SJSA1 (cell line): ENCODE data around the gene NPTN. TPM values are rescaled to one million over a fixed set of nuclear protein-coding genes. Genes with fewer than 3 reads are reported as not detected.

ENCODE experiments used
- DNase-seq, 2 experiments: peaks; one replicate each; pipeline ENCODE4 v3.0.0-alpha.2; 2015 to 2020; ENCODE audit warnings: low spot score in 2 of 2, low read depth in 1 of 2
- H3K27ac ChIP-seq: fragments of 250-450 bp; sonication (Bioruptor Pico); 2 replicates; pipeline ENCODE4 v1.5.1; 2020; ENCODE audit warnings: mild to moderate bottlenecking, moderate library complexity
- H3K27me3 ChIP-seq: fragments of 250-450 bp; sonication (Bioruptor Pico); replicated peaks from 2 replicates; pipeline ENCODE4 v1.5.1; 2020; ENCODE audit warnings: mild to moderate bottlenecking, moderate library complexity
- H3K36me3 ChIP-seq: fragments of 250-450 bp; sonication (Bioruptor Pico); 2 replicates; pipeline ENCODE4 v1.5.1; 2020; ENCODE audit warnings: mild to moderate bottlenecking
- H3K4me1 ChIP-seq: fragments of 250-450 bp; sonication (Bioruptor Pico); replicated peaks from 2 replicates; pipeline ENCODE4 v1.6.1; 2021; ENCODE audit warnings: mild to moderate bottlenecking
- H3K4me3 ChIP-seq: fragments of 250-450 bp; sonication (Bioruptor Pico); 2 replicates; pipeline ENCODE4 v1.5.1; 2020; ENCODE audit warnings: mild to moderate bottlenecking
- H3K9me3 ChIP-seq: fragments of 250-450 bp; sonication (Bioruptor Pico); replicated peaks from 2 replicates; pipeline ENCODE4 v1.5.1; 2020; ENCODE audit warnings: mild to moderate bottlenecking
- total RNA-seq: library from RNA; depleted of rRNA; stranded (reverse); fragments of >200 nt; shearing (Covaris generic); gene quantifications from 2 replicates; pipeline ENCODE4 v1.2.3, GENCODE V29; 2014

NPTN gene
- total RNA-seq, 1 experiment from 2014 or later: 271 TPM

DNA sequence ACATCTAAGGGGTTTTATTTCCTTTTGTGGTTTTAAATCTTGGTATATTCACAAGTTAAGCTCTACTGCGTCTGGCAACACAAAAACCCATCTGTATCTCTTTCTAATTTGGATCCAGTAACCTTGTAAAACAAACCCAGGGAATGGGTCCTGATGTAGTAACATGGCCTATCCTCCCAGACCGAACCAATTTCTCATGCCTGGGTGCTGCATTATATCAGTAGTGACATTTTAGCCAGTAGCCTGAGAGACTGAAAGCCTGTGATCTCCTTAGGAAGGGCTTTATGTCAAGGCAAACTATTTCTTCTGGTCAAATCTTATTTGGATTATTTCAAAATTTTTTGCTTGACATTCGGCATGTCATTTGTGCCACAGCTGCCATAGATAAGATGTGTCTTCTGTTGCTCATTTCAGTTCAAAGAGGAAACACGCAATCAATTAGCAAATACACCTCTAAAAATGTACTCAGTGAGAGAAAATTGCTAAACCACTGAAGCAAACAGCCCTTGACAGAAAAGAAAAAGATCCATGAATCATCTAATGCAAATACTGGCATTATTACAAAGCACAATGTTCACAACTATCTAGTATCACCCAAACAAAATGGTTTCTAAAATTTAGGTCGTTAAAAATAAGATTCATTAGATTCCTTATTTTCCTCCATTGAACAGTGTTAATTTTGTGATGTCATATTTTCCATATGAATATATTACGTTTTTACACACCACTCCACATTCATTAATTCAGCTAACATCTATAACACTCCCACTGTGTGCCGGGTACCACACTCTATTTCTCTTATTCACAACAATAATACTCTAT is 4.0 kb downstream of the NPTN start:
- H3K27me3 ChIP-seq: no peaks in the 10 kb centered on the region
- no peak for DNase-seq
- peaks cover 39% of the 10 kb centered on the region for H3K4me1 ChIP-seq
- H3K4me3 ChIP-seq: no peak overlapping the region
- H3K36me3 ChIP-seq: 0 out of 2 replicates have a peak, but pooled peaks cover 3% of the 10 kb centered on the region
- H3K27ac ChIP-seq: no peak overlapping the region
- no peaks in the 10 kb centered on the region for H3K9me3 ChIP-seq

DNA sequence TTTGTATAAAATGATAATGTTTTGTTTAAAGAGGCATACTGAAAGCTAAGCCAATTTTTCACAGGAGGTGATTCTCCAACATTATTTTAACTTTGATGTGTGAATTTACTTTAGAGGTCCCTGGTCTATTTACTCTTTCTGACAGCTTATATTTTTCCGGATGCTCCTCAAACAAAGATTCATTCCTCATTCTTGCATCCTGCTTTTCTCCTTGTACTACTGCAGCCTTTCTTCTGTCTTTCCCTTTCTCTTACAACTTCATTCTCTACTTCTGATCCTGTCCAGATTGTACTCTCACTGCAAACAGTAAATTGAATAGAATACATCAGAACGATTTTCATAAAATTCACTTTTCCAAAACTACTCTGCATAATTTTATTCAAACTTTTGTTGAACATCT is 5.1 kb downstream of the NPTN start:
- H3K4me1 ChIP-seq: peaks cover 31% of the 10 kb centered on the region
- 0 out of 2 replicates have a peak, but pooled peaks cover 3% of the 10 kb centered on the region for H3K36me3 ChIP-seq
- H3K4me3 ChIP-seq: no peak overlapping the region
- no peaks in the 10 kb centered on the region for H3K9me3 ChIP-seq
- H3K27ac ChIP-seq: no peak overlapping the region
- H3K27me3 ChIP-seq: no peaks in the 10 kb centered on the region
- DNase-seq: no peak

DNA sequence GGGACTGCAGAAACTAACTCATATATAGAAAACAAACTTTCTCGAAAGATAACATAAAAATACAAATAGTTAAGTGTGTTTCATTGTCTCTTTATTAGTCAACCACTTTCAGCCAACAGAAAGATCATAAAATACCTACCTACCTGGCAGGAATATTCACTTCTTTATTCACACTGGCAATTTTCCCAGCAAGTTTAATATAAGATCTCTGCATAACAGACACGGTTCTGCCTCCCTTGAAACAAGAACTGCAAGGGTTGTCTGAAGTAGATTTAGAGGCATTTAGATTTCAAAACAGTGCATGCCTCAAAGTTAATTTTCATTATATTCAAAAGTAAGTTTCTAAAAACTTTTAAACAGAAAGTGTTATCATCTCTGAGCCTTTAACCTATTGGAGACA is 7.1 kb downstream of the NPTN start:
- Histone ChIP-seq H3K27me3 (no peaks in the 10 kb centered on the region), H3K4me1 (peaks cover 23% of the 10 kb centered on the region), H3K36me3 (no peaks in the 10 kb centered on the region), H3K4me3 (no peak overlapping the region), H3K27ac (no peak overlapping the region), H3K9me3 (no peaks in the 10 kb centered on the region)
- DNase-seq: no peak

DNA sequence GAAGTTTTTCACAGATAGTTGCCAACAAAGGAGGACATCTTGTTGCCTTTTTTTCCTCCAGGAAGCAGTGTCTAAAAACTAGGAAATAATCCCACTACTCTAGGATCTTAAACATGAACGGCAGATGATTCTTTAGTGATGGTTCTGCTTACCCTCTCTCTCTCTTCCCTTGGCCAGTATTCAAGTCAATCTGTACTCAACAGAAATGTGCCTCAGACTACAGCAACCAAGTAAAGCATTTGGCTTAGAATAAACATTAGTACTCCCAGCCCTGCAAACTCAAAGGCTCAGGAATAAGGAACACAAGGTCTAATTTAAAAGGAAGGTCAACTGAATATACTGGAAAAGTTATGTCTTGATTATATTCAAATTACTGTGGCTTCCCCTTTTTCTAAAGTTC is 8.7 kb downstream of the NPTN start:
- no peak for DNase-seq
- Histone ChIP-seq H3K4me1 (peaks cover 7% of the 10 kb centered on the region), H3K36me3 (no peaks in the 10 kb centered on the region), H3K9me3 (no peaks in the 10 kb centered on the region), H3K27ac (no peak overlapping the region), H3K27me3 (no peaks in the 10 kb centered on the region), H3K4me3 (no peak overlapping the region)

DNA sequence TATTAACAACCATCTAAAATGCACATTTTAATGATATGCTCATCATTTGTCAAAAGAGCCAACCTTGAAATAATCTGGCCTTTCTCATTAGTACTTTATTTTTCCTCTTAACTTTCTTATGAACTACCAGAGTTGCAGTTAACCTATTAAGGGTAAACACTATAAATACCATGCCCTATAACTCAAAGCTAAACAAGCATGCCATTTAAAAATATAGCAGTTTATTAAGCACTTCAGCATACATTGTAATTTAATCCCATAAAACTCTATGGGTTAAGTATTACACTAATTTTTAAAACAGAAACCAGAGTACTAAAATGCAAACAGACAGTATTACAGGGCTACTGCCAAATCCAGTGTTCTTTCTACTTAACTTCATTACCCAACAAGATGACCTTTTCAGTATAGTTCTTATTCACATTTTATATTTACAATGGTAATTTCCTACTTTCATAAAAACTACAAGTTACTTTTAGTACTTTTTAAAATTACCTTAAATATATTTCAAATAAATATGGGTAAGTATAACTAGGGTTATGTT is 11.8 kb downstream of the NPTN start:
- Histone ChIP-seq H3K4me1 (no peaks in the 10 kb centered on the region), H3K9me3 (no peaks in the 10 kb centered on the region)
- no peak for DNase-seq

DNA sequence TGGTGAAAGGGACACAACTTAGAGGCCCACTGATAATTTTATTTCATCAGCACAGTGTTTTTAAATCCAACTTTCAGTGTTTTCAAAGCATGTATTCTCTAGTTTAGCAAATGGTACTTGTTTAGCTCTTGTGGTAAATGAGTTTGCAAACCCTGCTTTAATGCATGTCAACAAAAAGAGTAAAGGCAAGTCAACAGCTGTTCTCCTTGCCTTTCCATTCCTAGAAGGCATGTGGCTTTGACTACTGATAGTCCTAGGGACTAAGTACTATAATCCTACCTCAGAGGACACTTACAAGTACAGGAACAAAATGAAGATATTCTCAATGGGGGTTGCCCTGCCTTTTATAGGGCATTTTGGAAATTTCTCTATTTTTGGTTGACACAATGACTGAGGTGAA is 13.1 kb downstream of the NPTN start:
- H3K4me1 ChIP-seq: no peaks in the 10 kb centered on the region
- H3K27ac ChIP-seq: no peak overlapping the region
- H3K36me3 ChIP-seq: no peaks in the 10 kb centered on the region; the same call in none of the 2 replicates
- DNase-seq: no peak
- no peaks in the 10 kb centered on the region for H3K9me3 ChIP-seq
- no peak overlapping the region for H3K4me3 ChIP-seq
- no peaks in the 10 kb centered on the region for H3K27me3 ChIP-seq

More for the DNA sequence above, 11.8 kb downstream of the NPTN start:
- H3K27ac ChIP-seq: no peak overlapping the region
- H3K36me3 ChIP-seq: no peaks in the 10 kb centered on the region; the same call in none of the 2 replicates
- H3K27me3 ChIP-seq: no peaks in the 10 kb centered on the region
- H3K4me3 ChIP-seq: no peak overlapping the region

DNA sequence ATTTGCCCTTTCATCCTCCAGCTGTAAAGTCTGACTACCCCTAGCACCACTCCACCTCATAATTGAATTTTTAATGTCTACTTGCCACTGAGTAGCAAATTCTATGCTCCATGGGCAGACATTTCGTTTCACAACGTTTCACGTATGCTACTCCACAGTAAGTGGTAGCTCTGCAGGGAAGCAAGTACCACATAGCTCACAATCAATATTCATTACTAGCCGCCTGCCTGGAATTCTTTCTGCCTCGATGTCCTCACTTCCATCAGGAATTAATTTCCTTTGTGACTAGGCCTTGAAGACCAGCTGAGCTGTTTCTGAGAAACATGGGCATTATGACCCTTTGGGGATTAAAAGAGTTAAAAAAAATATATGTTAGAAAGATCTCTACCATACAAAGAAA is 15.3 kb downstream of the NPTN start:
- Histone ChIP-seq H3K27ac (no peak overlapping the region), H3K36me3 (no peaks in the 10 kb centered on the region; the same call in none of the 2 replicates), H3K9me3 (no peaks in the 10 kb centered on the region), H3K27me3 (no peaks in the 10 kb centered on the region), H3K4me3 (no peak overlapping the region), H3K4me1 (no peaks in the 10 kb centered on the region)
- no peak for DNase-seq

DNA sequence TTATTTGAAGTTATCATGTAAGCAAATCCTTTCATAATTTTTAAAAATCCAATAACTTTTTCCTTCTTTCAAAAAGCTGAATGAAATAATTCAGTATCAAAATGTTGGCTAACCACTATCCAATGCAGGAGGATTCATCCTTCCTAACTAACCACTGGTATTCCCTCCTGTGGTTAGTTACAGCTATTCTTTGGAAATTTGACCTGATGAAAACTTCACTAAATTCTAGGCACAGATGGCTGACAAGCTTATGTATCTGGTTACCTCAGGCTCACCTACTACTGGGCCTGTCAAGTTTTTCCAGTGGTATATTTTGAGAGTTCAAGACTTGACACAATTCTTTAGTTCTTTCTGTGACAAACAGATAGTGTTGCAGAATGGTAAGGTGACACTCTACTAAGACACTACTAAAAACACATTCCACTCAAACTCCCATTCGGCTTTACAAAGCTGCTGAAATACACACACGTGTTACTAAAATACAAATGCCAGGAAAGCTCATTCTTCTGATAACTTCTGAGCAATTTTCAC is 15.8 kb downstream of the NPTN start:
- no peaks in the 10 kb centered on the region for H3K9me3 ChIP-seq
- no peaks in the 10 kb centered on the region for H3K4me1 ChIP-seq
- H3K36me3 ChIP-seq: no peaks in the 10 kb centered on the region; the same call in none of the 2 replicates
- DNase-seq: no peak
- H3K4me3 ChIP-seq: no peak overlapping the region
- no peak overlapping the region for H3K27ac ChIP-seq
- no peaks in the 10 kb centered on the region for H3K27me3 ChIP-seq

DNA sequence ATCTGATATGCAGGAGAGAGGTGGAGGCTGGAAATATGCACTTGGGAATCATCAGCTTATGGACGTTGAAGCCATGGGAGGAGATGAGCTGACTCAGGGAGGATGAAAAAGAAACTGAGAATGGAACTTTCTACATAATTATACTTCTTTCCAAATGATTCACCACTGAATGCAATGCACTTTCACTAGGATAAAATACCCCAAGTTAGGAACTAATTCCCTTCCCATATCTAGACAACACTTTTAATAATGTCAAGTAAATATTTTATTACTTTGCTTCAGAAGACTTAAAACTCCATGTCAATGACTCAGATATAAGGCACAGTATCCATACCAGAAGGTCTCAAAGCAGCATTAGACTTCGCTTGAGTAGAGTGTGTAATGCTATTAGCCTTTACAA is 24.2 kb downstream of the NPTN start:
- Histone ChIP-seq H3K27me3 (no peaks in the 10 kb centered on the region), H3K4me3 (no peak overlapping the region), H3K36me3 (peaks cover 11% of the 10 kb centered on the region; the same call in 1 of the 2 replicates), H3K27ac (no peak overlapping the region), H3K4me1 (peaks cover 11% of the 10 kb centered on the region), H3K9me3 (no peaks in the 10 kb centered on the region)
- no peak for DNase-seq

DNA sequence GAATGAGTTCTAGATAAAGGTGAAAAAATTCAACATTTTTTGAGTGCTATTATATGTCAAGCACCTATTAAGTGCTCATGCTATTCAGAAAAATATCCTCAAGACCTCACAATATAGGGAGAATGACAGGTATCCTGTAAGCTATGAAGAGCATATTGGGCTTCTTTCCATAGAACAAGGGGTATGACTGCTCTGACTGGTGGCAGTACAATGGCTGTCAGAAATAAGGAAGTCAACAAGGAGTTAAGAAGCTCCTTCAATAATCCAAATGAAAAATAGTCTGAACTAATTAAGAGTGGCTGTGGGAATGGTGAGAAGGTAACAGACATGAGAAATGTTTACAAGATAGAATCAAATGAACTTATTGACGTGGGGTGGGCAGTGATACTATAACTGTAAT is 24.7 kb downstream of the NPTN start:
- Histone ChIP-seq H3K27ac (no peak overlapping the region), H3K9me3 (no peaks in the 10 kb centered on the region), H3K4me1 (peaks cover 11% of the 10 kb centered on the region), H3K4me3 (no peak overlapping the region), H3K36me3 (peaks cover 11% of the 10 kb centered on the region; the same call in 1 of the 2 replicates), H3K27me3 (no peaks in the 10 kb centered on the region)
- DNase-seq: no peak

DNA sequence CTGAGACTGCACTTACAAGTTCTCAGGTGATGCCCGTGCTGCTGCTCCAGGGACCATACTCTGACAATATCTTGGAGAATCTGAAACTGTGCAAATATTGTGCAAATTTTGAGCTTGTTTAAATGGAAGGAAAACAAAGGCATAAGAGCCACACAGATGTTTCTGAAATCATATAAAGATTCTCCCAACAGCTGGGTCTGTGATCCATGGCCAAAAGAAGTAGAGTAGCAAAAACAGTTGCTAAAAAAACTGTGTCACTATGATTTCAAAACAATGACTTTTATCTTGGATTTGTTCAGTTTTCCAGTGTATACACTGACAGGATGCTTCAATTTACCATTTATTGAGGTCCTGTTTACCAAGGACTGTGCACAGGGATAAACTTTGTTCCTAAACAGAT is 25.3 kb downstream of the NPTN start:
- Histone ChIP-seq H3K4me3 (no peak overlapping the region), H3K36me3 (peaks cover 11% of the 10 kb centered on the region; the same call in 1 of the 2 replicates), H3K27me3 (no peaks in the 10 kb centered on the region), H3K4me1 (peaks cover 11% of the 10 kb centered on the region), H3K27ac (no peak overlapping the region), H3K9me3 (no peaks in the 10 kb centered on the region)
- no peak for DNase-seq

DNA sequence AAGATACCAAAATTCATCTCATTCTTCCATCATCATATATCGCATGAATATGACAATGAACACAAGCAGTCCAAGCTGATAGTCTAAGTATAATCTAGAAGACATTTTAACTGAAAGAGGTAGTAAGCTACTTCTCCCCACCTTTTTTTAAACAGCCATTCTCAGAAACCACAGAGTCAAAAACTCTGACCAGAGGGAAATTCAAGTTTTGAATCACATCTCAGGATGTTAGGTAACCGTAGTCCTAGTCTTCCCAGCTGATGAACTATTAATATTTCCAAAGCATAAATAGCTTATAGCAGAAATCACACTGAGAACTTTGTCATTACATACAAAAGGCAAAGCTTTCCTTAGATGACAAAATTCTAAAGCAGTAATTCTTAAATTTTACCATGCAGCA is 25.8 kb downstream of the NPTN start:
- Histone ChIP-seq H3K27me3 (no peaks in the 10 kb centered on the region), H3K9me3 (no peaks in the 10 kb centered on the region), H3K36me3 (peaks cover 11% of the 10 kb centered on the region; the same call in 1 of the 2 replicates), H3K27ac (no peak overlapping the region), H3K4me1 (peaks cover 14% of the 10 kb centered on the region), H3K4me3 (no peak overlapping the region)
- no peak for DNase-seq

DNA sequence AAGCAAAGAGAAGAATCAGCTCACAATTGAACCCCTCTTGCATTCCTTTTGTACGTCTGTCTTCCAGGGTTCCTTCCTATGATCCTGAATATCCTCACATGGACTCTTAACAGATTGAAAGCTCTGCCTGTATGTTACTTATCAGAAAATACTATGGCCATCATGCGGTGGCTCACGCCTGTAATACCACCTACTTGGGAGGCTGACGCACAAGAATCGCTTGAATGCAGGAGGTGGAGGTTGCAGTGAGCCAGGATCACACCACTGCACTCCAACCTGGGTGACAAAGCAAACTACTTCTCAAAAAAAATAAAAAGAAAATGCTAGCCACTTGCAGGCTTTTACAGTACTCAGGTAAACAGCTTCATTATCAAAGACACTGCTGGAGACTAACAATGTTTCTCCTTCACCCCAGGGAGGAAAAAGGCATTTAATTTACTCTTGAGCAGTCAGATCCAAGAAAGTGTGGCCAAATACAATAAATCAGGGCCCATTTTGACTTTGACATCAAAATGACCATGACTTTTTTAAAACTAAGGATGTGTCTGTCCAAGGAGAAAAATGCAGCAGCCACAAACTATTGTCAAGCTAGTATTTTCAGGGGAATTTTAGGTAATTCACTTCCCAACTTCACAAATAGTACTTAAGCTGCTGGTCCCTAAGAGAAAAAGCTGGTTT is 27.3 kb downstream of the NPTN start:
- H3K27me3 ChIP-seq: no peaks in the 10 kb centered on the region
- no peak for DNase-seq
- no peak overlapping the region for H3K4me3 ChIP-seq
- peaks cover 11% of the 10 kb centered on the region; the same call in 1 of the 2 replicates for H3K36me3 ChIP-seq
- H3K4me1 ChIP-seq: peaks cover 29% of the 10 kb centered on the region
- no peaks in the 10 kb centered on the region for H3K9me3 ChIP-seq
- no peak overlapping the region for H3K27ac ChIP-seq

DNA sequence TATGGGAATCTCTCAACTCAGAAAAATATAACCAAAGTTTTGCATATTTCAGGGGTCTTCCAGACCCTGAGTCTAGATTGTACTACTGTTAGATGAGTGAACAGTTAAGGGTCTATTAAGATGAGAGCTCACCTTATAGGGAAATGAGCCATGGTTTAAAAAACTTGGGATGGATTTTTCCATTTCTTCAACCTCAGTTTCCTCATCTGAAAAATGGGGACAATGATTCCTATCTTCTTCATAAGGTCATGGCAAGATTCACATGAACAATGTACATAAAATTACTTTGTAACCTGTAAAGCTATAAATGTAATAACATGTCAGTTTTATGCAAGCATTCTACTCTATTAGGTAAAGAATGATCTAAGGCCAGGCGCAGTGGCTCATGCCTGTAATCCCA is 28.7 kb downstream of the NPTN start:
- Histone ChIP-seq H3K4me3 (no peak overlapping the region), H3K4me1 (peaks cover 37% of the 10 kb centered on the region)

More for the DNA sequence above, 28.7 kb downstream of the NPTN start:
- Histone ChIP-seq H3K36me3 (peaks cover 11% of the 10 kb centered on the region; the same call in 1 of the 2 replicates), H3K27ac (no peak overlapping the region), H3K27me3 (no peaks in the 10 kb centered on the region), H3K9me3 (no peaks in the 10 kb centered on the region)
- no peak for DNase-seq
